Esophagus squamous epithelium (tissue), 4 donors: ENCODE measurements around the gene STK32C.

Source experiments
- CTCF ChIP-seq, 6 experiments: fragments of 450-650 bp in 4 of 6; fragments of 200-600 bp in 2 of 6; sonication (generic) in 2 of 6; IDR thresholded peaks; one replicate each; pipeline ENCODE4 v1.5.1; 2016 to 2019; ENCODE audit warnings: antibody characterized with exemption in 6 of 6, mild to moderate bottlenecking in 4 of 6, moderate library complexity in 4 of 6
- POLR2A ChIP-seq, 4 donors: fragments of 450-650 bp; IDR thresholded peaks; one replicate each; pipeline ENCODE4 v1.6.1; 2017; ENCODE audit warnings: antibody characterized with exemption in 4 of 4, mild to moderate bottlenecking in 4 of 4, moderate library complexity in 3 of 4

DNA sequence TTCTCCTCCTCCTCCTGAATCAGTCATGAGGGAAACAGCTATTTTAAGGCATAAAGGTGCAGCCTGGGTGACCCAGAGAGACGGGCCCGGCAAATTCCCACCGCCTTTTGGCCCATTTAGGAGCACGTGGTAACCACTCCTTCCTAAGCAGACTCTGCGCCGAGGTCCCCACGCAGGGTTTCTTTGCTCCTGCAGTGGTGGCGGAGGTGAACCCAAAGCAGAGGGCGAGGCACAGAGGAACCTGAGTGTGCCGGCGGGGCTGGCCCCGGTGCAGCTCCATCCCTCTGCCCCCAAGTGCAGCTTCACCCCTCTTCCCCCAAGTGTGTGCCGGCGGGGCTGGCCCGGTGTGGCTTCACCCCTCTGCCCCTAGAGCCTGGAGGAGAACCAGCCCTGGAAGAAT lies 70.4 kb downstream of the STK32C start:
- TF ChIP-seq CTCF (IDR thresholded peaks at IDR 0.05) = no peak
- no peak for TF ChIP-seq POLR2A (IDR thresholded peaks at IDR 0.05)
